ENCODE data around the gene PRIMA1. TPM values are rescaled to one million over a fixed set of nuclear protein-coding genes. Genes with fewer than 3 reads are reported as not detected.

Gene PRIMA1
- polyA plus RNA-seq, 1 of the 3 experiments (the other 2 are of a cell fraction), result 0.18 TPM

- Histone ChIP-seq H2AFZ (ENCODE audit: low read depth) (no peak overlapping the region), H3K79me2 (ENCODE audit: insufficient read depth) (no peaks in the 10 kb centered on the region), H3K36me3 (replicated peaks in 1 of 2; ENCODE audit: control insufficient read depth in 1 of 2, insufficient read depth in 2 of 2, low read length in 1 of 2) (no peaks in the 10 kb centered on the region), H3K4me3 (ENCODE audit: low read depth in 2 of 2, low read length in 1 of 2) (peak overlapping the region in 1 of 2 experiments; percentile 48; a peak in 2 of 4 replicates), H3F3A (replicated peaks; ENCODE audit: insufficient read depth) (no peaks in the 10 kb centered on the region), H3K9me2 (no peaks in the 10 kb centered on the region), H3K27me3 (ENCODE audit: insufficient read depth) (no peaks in the 10 kb centered on the region), H3K4me2 (no peak overlapping the region), H3K9ac (no peak overlapping the region), H3K4me1 (ENCODE audit: control insufficient read depth in 1 of 2, insufficient read depth in 2 of 2, low read depth in 1 of 2, low read length in 1 of 2) (peaks cover 0 to 56% of the 10 kb centered on the region in 2 experiments; a peak in 2 of 4 replicates), H3K9me3 (no peaks in the 10 kb centered on the region), H3K27ac (ENCODE audit: low read depth in 2 of 2, low read length in 1 of 2) (peak overlapping the region in 1 of 2 experiments; percentile 91; a peak in 2 of 4 replicates), H4K20me1 (ENCODE audit: insufficient read depth) (no peaks in the 10 kb centered on the region)
- WGBS (ENCODE audit: low lambda C conversion rate), result 72% methylated on average over 42 of the region's 52 CpGs
- TF ChIP-seq PBX3 (IDR thresholded peaks at IDR 0.05), result no peak
- TF ChIP-seq SMC3 (IDR thresholded peaks at IDR 0.05; ENCODE audit: low read depth, low read length), result no peak
- TF ChIP-seq RXRA (IDR thresholded peaks at IDR 0.05; ENCODE audit: borderline replicate concordance, low read depth), result no peak
- TF ChIP-seq ELF1 (IDR thresholded peaks at IDR 0.05), result no peak
- no peak for TF ChIP-seq CHD2 (IDR thresholded peaks at IDR 0.05; ENCODE audit: low read length, partially characterized antibody)
- TF ChIP-seq FOXJ3 (CRISPR knock-in tag; IDR thresholded peaks at IDR 0.05), result no peak
- 0 out of 2 replicates have a peak, but pooled peaks have one; percentile 19 for TF ChIP-seq MXI1 (IDR thresholded peaks at IDR 0.05; ENCODE audit: low read depth, low read length)
- CTCF ChIA-PET, result interaction anchor here (0.9 to 9.6 kb wide), 13 partner anchors 15 to 133 kb away, joined by 3 to 127 read pairs (median 5); no protein-coding TSS in a partner anchor
- DNase-seq, result no peak
- POLR2A ChIA-PET, result interaction anchor here (0.6 to 2.8 kb wide), 6 partner anchors 39 to 140 kb away, joined by 3 to 14 read pairs (median 4); no protein-coding TSS in a partner anchor
Observed at GRCh38 chr14:93787465-93788292, 606 bp downstream of the PRIMA1 start.

GRCh38 chr14:93785423-93785822 is 2.9 kb downstream of the PRIMA1 start:
- H3K9me2 ChIP-seq, result no peaks in the 10 kb centered on the region
- DNase-seq, result peak; percentile 57
- ChIA-PET CTCF (interaction anchor here (0.9 to 9.6 kb wide), 10 partner anchors 9 to 131 kb away, joined by 3 to 127 read pairs (median 6); no protein-coding TSS in a partner anchor), POLR2A (interaction anchor here (1.2 to 2.0 kb wide), 3 partner anchors 25 to 40 kb away, joined by 4 to 16 read pairs (median 4); no protein-coding TSS in a partner anchor)
- H3K36me3 ChIP-seq (replicated peaks in 1 of 2; ENCODE audit: control insufficient read depth in 1 of 2, insufficient read depth in 2 of 2, low read length in 1 of 2), result no peaks in the 10 kb centered on the region
- TF ChIP-seq RCOR1 (IDR thresholded peaks at IDR 0.05; ENCODE audit: low read length) (peak; percentile 54; the same call in 1 of the 2 replicates), CTCF (IDR thresholded peaks at IDR 0.05) (no peak), NRF1 (IDR thresholded peaks at IDR 0.05; ENCODE audit: low read depth, low read length) (no peak), CHD2 (IDR thresholded peaks at IDR 0.05; ENCODE audit: low read length, partially characterized antibody) (no peak), EP300 (IDR thresholded peaks at IDR 0.05; ENCODE audit: borderline replicate concordance in 1 of 2, low read depth in 1 of 2, low read length in 1 of 2) (peak in 1 of 2 experiments; percentile 40; a peak in 1 of 4 replicates), MXI1 (IDR thresholded peaks at IDR 0.05; ENCODE audit: low read depth, low read length) (peak; percentile 77), USF1 (IDR thresholded peaks at IDR 0.05; ENCODE audit: borderline replicate concordance, low read depth) (no peak)
- H3K27me3 ChIP-seq (ENCODE audit: insufficient read depth), result no peaks in the 10 kb centered on the region
- peaks cover 0 to 57% of the 10 kb centered on the region in 2 experiments; a peak in 2 of 4 replicates for H3K4me1 ChIP-seq (ENCODE audit: control insufficient read depth in 1 of 2, insufficient read depth in 2 of 2, low read depth in 1 of 2, low read length in 1 of 2)
- H3K4me3 ChIP-seq (ENCODE audit: low read depth in 2 of 2, low read length in 1 of 2), result no peak overlapping the region
- no peak overlapping the region for H2AFZ ChIP-seq (ENCODE audit: low read depth)
- 28% methylated on average over 4 of the region's 4 CpGs for WGBS (ENCODE audit: low lambda C conversion rate)
- H3K4me2 ChIP-seq, result no peak overlapping the region
- no peaks in the 10 kb centered on the region for H4K20me1 ChIP-seq (ENCODE audit: insufficient read depth)
- no peaks in the 10 kb centered on the region for H3K9me3 ChIP-seq
- peak overlapping the region in 1 of 2 experiments; percentile 76; a peak in 2 of 4 replicates for H3K27ac ChIP-seq (ENCODE audit: low read depth in 2 of 2, low read length in 1 of 2)
- H3F3A ChIP-seq (replicated peaks; ENCODE audit: insufficient read depth), result no peaks in the 10 kb centered on the region
- no peak overlapping the region for H3K9ac ChIP-seq
- no peaks in the 10 kb centered on the region for H3K79me2 ChIP-seq (ENCODE audit: insufficient read depth)

Data from SK-N-SH (cell line).